ENCODE results near the gene MIS12. TPM values are rescaled to one million over a fixed set of nuclear protein-coding genes. Genes with fewer than 3 reads are reported as not detected.

The MIS12 gene
- polyA plus RNA-seq, 3 donors: 6.9 to 10.8 (median 8.9) TPM

- intact Hi-C loops (cut with micrococcal nuclease): no loop called here
- peaks cover 57% of the 10 kb centered on the region for H3K79me2 ChIP-seq (ENCODE audit: insufficient read depth, low read length)
- H3K36me3 ChIP-seq (replicated peaks in 1 of 2; ENCODE audit: control insufficient read depth in 1 of 2, insufficient read depth in 2 of 2, low read length in 2 of 2): peaks cover 4 to 13% of the 10 kb centered on the region in 2 donors
- H3K27ac ChIP-seq (ENCODE audit: low read depth in 1 of 2, low read length in 2 of 2): no peak overlapping the region
- peaks cover 38 to 42% of the 10 kb centered on the region in 2 donors for H3K4me1 ChIP-seq (ENCODE audit: control insufficient read depth in 1 of 2, insufficient read depth in 2 of 2, low read length in 2 of 2)
- H4K20me1 ChIP-seq (ENCODE audit: insufficient read depth, low read length): peaks cover 4% of the 10 kb centered on the region
- Mint-ChIP-seq H3K36me3 (peaks cover 19 to 31% of the 10 kb centered on the region in 2 donors), H3K27me3 (ENCODE audit: low read depth in 3 of 3) (peaks cover 0 to 2% (median 0%) of the 10 kb centered on the region in 3 donors), H3K4me1 (peaks cover 59% of the 10 kb centered on the region), H3K4me3 (no peak overlapping the region), H3K27ac (peak overlapping the region in 4 of 7 donors; percentile 1 to 75 (median 15)), H3K9me3 (no peaks in the 10 kb centered on the region)
- no peaks in the 10 kb centered on the region for H3K9me3 ChIP-seq (replicated peaks in 1 of 2; ENCODE audit: control insufficient read depth in 1 of 2, insufficient read depth in 1 of 2, low read length in 2 of 2)
- H3K9ac ChIP-seq (ENCODE audit: insufficient read depth, low read length, poor library complexity, severe bottlenecking): no peak overlapping the region
- no peak overlapping the region for H2AFZ ChIP-seq (ENCODE audit: insufficient read depth, low read depth, low read length, poor library complexity, severe bottlenecking)
- H3K4me3 ChIP-seq (replicated peaks in 1 of 3; ENCODE audit: low read depth in 2 of 3, low read length in 3 of 3): no peak overlapping the region
- 84% methylated on average over 8 of the region's 10 CpGs for WGBS (ENCODE audit: insufficient coverage)
- no peak for TF ChIP-seq CTCF (IDR thresholded peaks at IDR 0.05)
- H3K4me2 ChIP-seq (replicated peaks; ENCODE audit: extremely low read depth, low read length, poor library complexity, severe bottlenecking): no peak overlapping the region
- no peak for DNase-seq
- no peaks in the 10 kb centered on the region for H3K27me3 ChIP-seq (ENCODE audit: control insufficient read depth in 2 of 2, insufficient read depth in 2 of 2, low read length in 2 of 2)
These were observed 21.5 kb upstream of the MIS12 start for GRCh38 chr17:5464717-5465507.

- intact Hi-C loops (cut with micrococcal nuclease): no loop called here
- WGBS (ENCODE audit: insufficient coverage): 100% methylated on average over 1 of the region's 4 CpGs
- Histone ChIP-seq H3K27ac (ENCODE audit: low read depth in 1 of 2, low read length in 2 of 2) (no peak overlapping the region), H3K9me3 (replicated peaks in 1 of 2; ENCODE audit: control insufficient read depth in 1 of 2, insufficient read depth in 1 of 2, low read length in 2 of 2) (no peaks in the 10 kb centered on the region), H3K27me3 (ENCODE audit: control insufficient read depth in 2 of 2, insufficient read depth in 2 of 2, low read length in 2 of 2) (no peaks in the 10 kb centered on the region), H3K4me3 (replicated peaks in 1 of 3; ENCODE audit: low read depth in 2 of 3, low read length in 3 of 3) (no peak overlapping the region), H3K79me2 (ENCODE audit: insufficient read depth, low read length) (peaks cover 53% of the 10 kb centered on the region), H2AFZ (ENCODE audit: insufficient read depth, low read depth, low read length, poor library complexity, severe bottlenecking) (no peak overlapping the region), H3K9ac (ENCODE audit: insufficient read depth, low read length, poor library complexity, severe bottlenecking) (no peak overlapping the region), H4K20me1 (ENCODE audit: insufficient read depth, low read length) (peaks cover 4% of the 10 kb centered on the region), H3K4me2 (replicated peaks; ENCODE audit: extremely low read depth, low read length, poor library complexity, severe bottlenecking) (no peak overlapping the region), H3K36me3 (replicated peaks in 1 of 2; ENCODE audit: control insufficient read depth in 1 of 2, insufficient read depth in 2 of 2, low read length in 2 of 2) (peaks cover 0 to 1% of the 10 kb centered on the region in 2 donors), H3K4me1 (ENCODE audit: control insufficient read depth in 1 of 2, insufficient read depth in 2 of 2, low read length in 2 of 2) (peaks cover 38 to 42% of the 10 kb centered on the region in 2 donors)
- Mint-ChIP-seq H3K27me3 (ENCODE audit: low read depth in 3 of 3) (peaks cover 0 to 2% (median 0%) of the 10 kb centered on the region in 3 donors), H3K36me3 (peaks cover 8 to 18% of the 10 kb centered on the region in 2 donors), H3K4me1 (peaks cover 59% of the 10 kb centered on the region), H3K9me3 (peaks cover 0 to 3% (median 0%) of the 10 kb centered on the region in 7 donors), H3K27ac (peak overlapping the region in 1 of 7 donors; percentile 87), H3K4me3 (no peak overlapping the region)
- no peak for DNase-seq
- no peak for TF ChIP-seq CTCF (IDR thresholded peaks at IDR 0.05)
These were observed 20.1 kb upstream of the MIS12 start for GRCh38 chr17:5466295-5466694.

Data from CD14-positive monocyte (primary cell).